Left ventricle myocardium inferior (tissue), 1 donor: ENCODE results near the gene CPEB4. TPM values are rescaled to one million over a fixed set of nuclear protein-coding genes. Genes with fewer than 3 reads are reported as not detected.

Experiments used
- DNase-seq: peaks from one replicate; pipeline ENCODE4 v3.0.0-alpha.2; 2020
- H3K27ac ChIP-seq: fragments of 200-600 bp; replicated peaks from 2 replicates; pipeline ENCODE4 v1.8.0; 2021
- H3K27me3 ChIP-seq: fragments of 200-600 bp; 2 replicates; pipeline ENCODE4 v1.8.0; 2021; ENCODE audit warnings: low read depth
- H3K36me3 ChIP-seq: fragments of 200-600 bp; 2 replicates; pipeline ENCODE4 v1.8.0; 2021
- H3K4me1 ChIP-seq: fragments of 200-600 bp; 2 replicates; pipeline ENCODE4 v1.8.0; 2021
- H3K4me3 ChIP-seq: fragments of 200-600 bp; 2 replicates; pipeline ENCODE4 v1.8.0; 2021; ENCODE audit warnings: mild to moderate bottlenecking, moderate library complexity
- H3K9me3 ChIP-seq: fragments of 200-600 bp; replicated peaks from 2 replicates; pipeline ENCODE4 v1.8.0; 2021
- intact Hi-C: fragments of 100-400 bp; cut with micrococcal nuclease; formaldehyde crosslinking; loops from one replicate; pipeline ENCODE4 v1.11.0; 2022
- total RNA-seq: library from RNA; stranded (reverse); fragmentation: NEBNext Ultra II Directional; extraction: Animal tissue kit (Norgen Biotek cat#: 25700); gene quantifications from one replicate; pipeline ENCODE4 v1.2.1, GENCODE V29; 2021
- TF ChIP-seq, protein P1 (sequence below): fragments of 200-600 bp; IDR thresholded peaks from 2 replicates; pipeline ENCODE4 v1.8.0; 2021; ENCODE audit warnings: antibody characterized with exemption, mild to moderate bottlenecking, borderline replicate concordance
- donor health status: DM: no; HTN: yes; CAD: no; lungs with severe emphysema.

Gene CPEB4
- total RNA-seq, 1 donor from 2014 or later: 136 TPM

DNA sequence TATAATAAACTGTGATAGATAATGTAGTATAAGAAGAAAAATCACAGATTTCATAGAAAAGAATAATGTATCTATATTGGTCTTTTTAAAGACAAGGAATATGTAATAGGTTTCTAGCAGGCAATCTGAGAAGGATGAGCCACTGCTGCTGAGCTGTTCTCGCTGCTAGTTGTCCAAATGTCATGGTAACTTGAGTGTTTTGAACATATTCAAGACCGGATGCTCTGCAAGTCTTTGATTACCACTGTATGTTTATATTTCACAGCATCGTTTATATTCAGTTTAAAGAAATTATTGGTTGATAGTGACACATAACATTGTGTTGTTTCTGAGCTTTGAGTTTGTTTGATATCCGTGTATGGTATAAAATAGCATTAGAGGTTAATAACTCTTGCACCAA is 110.4 kb downstream of the CPEB4 start:
- TF ChIP-seq, protein P1, sequence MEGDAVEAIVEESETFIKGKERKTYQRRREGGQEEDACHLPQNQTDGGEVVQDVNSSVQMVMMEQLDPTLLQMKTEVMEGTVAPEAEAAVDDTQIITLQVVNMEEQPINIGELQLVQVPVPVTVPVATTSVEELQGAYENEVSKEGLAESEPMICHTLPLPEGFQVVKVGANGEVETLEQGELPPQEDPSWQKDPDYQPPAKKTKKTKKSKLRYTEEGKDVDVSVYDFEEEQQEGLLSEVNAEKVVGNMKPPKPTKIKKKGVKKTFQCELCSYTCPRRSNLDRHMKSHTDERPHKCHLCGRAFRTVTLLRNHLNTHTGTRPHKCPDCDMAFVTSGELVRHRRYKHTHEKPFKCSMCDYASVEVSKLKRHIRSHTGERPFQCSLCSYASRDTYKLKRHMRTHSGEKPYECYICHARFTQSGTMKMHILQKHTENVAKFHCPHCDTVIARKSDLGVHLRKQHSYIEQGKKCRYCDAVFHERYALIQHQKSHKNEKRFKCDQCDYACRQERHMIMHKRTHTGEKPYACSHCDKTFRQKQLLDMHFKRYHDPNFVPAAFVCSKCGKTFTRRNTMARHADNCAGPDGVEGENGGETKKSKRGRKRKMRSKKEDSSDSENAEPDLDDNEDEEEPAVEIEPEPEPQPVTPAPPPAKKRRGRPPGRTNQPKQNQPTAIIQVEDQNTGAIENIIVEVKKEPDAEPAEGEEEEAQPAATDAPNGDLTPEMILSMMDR: no peak
- no peaks in the 10 kb centered on the region for H3K9me3 ChIP-seq
- H3K4me3 ChIP-seq: no peak overlapping the region
- H3K4me1 ChIP-seq: no peaks in the 10 kb centered on the region
- H3K36me3 ChIP-seq: no peaks in the 10 kb centered on the region
- H3K27me3 ChIP-seq: peaks cover 15% of the 10 kb centered on the region
- H3K27ac ChIP-seq: no peak overlapping the region
- intact Hi-C loops: no loop called here
- no peak for DNase-seq

DNA sequence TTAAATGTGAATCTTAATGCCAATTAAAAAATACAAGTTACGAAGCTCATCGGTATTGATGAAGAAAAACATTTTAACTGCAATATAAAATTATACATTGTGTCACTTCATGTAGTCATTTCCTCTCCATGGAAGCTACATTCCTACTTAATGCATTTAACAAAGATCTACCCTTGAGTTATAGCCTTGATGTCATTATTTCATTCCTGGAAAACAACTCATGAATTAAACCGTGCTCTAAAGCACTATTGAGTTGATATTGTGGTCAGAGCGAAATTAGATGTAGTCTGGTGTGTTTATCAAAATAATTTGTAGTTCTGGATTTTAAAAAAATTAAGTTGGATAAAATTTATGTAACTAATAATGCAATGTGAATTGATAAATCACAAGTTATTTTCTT is 111.9 kb downstream of the CPEB4 start:
- Histone ChIP-seq H3K36me3 (no peaks in the 10 kb centered on the region), H3K4me1 (no peaks in the 10 kb centered on the region), H3K27me3 (peaks cover 12% of the 10 kb centered on the region), H3K27ac (no peak overlapping the region), H3K4me3 (no peak overlapping the region), H3K9me3 (no peaks in the 10 kb centered on the region)
- DNase-seq: no peak
- intact Hi-C loops: no loop called here
- TF ChIP-seq, protein P1: no peak

DNA sequence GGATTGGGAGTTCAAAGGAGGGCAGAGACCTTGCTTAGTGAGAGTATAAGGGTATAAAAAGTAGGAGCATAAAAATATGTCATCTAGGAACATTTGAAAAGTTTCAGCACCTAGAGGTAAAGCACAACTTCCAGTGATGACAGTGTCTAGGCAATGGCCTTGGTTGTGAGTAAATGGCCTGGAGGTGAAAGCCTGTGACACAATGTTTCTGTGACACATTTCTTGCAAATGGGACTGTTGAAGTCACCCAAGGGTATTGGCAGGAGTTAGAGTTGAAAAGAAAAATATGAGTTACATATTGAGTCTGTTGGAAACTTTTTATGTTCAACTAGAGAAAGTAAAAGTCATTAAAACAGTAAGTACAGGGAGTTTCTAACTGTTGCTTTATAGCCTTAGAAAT is 115.6 kb downstream of the CPEB4 start:
- no peaks in the 10 kb centered on the region for H3K36me3 ChIP-seq
- DNase-seq: no peak
- no peaks in the 10 kb centered on the region for H3K9me3 ChIP-seq
- H3K27me3 ChIP-seq: peaks cover 17% of the 10 kb centered on the region
- H3K4me3 ChIP-seq: no peak overlapping the region
- no peak overlapping the region for H3K27ac ChIP-seq
- intact Hi-C loops: no loop called here
- H3K4me1 ChIP-seq: no peaks in the 10 kb centered on the region
- TF ChIP-seq, protein P1: no peak

DNA sequence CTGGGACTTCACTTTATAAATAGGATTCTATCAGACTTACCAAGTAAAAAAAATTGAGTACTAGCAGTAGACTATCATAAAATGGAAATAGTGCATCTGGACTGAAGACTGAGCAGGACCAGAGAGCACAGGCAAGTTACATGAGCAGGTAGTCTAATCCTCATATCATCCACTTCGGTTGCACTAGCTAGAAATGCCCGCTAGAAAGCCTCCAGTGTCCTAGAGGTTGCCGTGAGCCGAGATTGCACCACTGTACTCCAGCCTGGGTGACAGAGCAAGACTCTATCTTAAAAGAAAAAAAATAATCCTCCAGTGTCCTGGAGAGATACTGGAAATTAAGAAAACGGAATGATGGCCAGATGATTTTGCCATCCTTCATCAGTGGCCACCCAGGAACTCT is 120.8 kb downstream of the CPEB4 start:
- H3K4me1 ChIP-seq: peaks cover 4% of the 10 kb centered on the region
- TF ChIP-seq, protein P1: no peak
- H3K27me3 ChIP-seq: peaks cover 17% of the 10 kb centered on the region
- intact Hi-C loops: no loop called here
- no peaks in the 10 kb centered on the region for H3K36me3 ChIP-seq
- no peak overlapping the region for H3K27ac ChIP-seq
- no peak for DNase-seq
- no peak overlapping the region for H3K4me3 ChIP-seq
- H3K9me3 ChIP-seq: no peaks in the 10 kb centered on the region

DNA sequence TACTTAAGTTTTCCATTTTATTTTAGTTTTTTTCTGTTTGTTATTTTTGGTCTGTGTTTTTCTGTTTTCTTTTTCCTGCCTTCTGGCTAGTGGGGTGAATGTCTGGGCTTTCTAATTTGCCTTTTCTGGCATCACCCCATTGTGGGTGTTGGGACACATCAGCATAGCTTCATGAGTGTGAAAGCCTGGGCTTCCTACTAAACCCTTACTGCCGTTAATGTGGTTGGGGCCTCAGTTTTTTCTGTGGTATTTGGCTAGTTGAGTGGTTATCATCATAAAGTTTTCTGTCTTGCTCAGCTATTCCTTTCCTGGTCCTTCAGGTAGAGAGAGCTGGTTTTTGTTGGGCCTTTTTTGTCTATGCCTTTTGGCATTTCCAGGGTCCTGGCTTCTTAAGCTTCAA is 122.2 kb downstream of the CPEB4 start:
- Histone ChIP-seq H3K4me1 (peaks cover 4% of the 10 kb centered on the region), H3K27ac (no peak overlapping the region), H3K4me3 (no peak overlapping the region), H3K36me3 (no peaks in the 10 kb centered on the region), H3K9me3 (peaks cover 3% of the 10 kb centered on the region), H3K27me3 (peaks cover 17% of the 10 kb centered on the region)
- TF ChIP-seq, protein P1: no peak
- intact Hi-C loops: no loop called here
- no peak for DNase-seq

DNA sequence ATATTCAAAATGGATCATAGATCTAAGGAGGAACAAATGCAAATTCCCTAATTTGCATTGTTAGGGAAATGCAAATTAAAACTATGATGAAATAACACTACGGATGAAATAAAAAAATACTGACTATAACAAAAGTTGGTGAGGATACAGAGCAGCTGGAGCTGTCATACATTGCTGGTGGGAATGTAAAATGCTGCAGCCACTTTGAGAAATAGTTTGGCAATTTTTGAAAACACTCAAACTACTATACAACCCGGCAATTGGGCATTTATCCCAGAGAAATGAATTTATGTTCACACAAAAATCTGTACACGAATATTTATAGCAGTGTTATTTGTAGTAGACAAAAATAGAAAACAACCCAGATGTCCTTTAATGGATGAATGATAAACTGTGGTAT is 123.3 kb downstream of the CPEB4 start:
- peaks cover 4% of the 10 kb centered on the region for H3K4me1 ChIP-seq
- peaks cover 3% of the 10 kb centered on the region for H3K9me3 ChIP-seq
- no peak for DNase-seq
- no peak overlapping the region for H3K27ac ChIP-seq
- TF ChIP-seq, protein P1: no peak
- H3K27me3 ChIP-seq: peaks cover 10% of the 10 kb centered on the region
- intact Hi-C loops: no loop called here
- H3K4me3 ChIP-seq: no peak overlapping the region
- H3K36me3 ChIP-seq: no peaks in the 10 kb centered on the region
